Left forelimb (tissue), 1 donor: ENCODE data around the gene KATNB1.

ENCODE experiments used
- DNase-seq: peaks from one replicate; pipeline ENCODE4 v3.0.0-alpha.2; 2018; ENCODE audit warnings: low spot score

The KATNB1 gene

DNA sequence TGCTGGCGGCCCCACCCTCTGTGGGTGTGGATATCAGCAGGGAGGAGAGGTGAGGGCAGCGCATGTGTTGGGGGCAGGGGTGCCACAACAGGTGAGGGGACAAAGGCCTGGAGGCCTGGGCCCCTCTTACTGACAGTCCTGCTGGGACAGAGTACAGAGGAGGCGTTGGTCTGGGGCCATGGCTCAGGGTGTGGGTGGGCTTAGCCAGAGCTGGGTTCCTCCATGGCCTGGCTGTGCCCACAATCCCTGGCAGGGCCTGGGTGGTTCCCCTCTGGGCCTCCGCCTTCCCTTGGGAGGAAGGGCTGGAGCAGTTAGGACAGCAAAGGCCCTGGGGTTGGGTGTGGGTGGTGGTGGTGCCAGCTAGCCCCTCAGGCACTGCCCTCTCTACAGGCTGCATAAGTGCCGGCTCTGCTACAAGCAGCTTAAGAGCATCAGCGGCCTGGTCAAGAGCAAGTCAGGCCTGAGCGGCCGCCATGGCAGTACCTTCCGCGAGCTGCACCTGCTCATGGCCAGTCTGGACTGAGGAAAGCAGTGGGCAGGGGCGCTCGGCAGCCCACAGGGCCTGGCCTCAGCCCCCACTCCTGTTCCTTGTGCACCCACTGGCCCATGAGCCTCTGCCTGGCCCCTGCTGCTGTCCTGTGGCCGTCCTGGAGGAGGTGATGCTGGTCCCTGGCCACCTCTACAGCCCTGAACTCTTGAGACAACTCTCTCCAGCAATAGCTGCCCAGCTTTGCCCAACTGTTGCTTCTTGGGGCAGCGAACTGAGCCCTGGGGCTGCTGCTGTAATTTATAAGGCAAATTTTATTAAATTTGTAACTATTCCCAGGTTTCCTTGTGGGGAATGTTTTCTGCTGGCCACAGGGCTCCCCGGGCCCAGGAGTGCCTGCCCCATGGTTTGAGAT, 21.1 kb downstream of the KATNB1 start:
- no peak for DNase-seq

DNA sequence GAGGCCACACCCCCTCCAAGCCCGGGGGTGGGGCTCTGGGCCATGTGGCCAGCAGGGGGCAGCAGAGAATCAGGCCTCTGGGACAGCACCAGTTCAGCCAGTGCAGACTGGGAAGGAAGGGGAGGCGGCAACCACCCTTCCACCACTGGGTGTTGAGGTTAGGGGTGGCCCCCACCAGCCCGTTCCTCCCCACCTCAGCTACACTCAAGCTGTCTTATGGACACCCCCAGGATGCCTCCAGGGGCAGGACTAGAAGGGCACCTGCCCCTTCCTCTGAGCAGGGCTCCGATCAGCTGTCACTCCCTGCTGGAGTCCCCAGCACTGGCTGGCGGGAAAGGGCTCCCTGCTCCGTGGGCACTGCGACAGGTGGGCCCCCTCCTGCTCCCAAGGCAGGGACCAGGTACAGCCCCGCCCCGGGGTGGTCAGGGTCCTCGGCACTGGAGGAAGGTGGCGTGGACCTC, 21.8 kb downstream of the KATNB1 start:
- peak; percentile 87 for DNase-seq

DNA sequence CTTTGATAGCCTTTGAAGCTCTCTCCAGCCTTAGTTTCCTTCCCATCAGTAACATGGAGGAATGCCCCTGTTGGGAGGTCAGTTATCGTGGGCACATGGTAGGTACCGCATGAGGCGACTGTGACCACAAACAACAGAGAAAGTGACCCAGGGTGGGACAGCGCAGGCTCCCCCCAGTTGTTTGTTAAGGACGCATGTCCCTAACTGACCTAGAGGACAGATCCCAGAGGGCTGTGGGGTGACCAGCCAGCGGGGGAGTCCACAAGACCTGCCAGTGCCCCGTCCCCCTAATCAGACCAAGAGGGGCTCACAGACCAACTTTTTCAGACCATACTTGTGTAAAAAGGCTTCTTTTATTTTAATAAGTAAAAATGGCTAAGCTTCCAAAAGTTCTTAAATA, 22.3 kb downstream of the KATNB1 start:
- DNase-seq = no peak

DNA sequence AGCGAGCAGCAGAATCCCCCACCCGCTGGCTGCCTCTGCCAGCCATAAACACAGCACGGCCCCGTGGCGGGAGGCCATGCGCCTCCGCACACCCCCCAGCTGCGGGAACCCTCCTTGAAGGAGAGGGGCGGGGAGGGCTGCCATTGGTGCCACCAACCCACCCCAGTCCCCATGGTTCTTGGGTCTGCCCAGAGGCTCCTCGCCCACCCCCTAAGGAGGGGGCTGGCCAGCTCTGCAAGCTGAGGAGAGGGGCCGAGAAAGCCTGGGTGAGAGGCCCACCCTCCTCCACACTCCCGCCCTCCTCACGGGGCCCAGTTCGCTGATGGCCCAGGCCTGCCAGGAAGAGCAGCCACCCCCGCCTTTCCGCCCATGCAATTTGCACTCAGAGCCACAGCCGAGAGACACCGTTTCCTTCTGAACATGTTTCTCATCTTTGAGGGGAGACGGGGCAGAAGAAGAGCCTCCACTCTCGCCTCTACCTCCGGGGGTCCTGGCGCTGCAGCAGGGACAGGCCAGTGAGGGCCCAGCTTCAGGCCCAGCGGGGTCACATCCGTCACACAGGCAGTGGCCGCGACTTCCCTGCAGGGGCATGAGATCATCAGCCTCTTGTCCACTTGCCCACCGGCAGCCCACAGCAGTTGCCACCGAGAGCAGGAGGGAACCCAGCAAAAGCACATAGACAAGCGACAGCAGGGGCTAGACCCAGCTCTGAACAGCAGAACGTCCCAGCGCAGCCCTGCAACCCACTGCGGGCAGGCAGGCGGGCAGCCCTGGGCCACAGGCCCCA, 23.0 kb downstream of the KATNB1 start:
- DNase-seq = no peak

DNA sequence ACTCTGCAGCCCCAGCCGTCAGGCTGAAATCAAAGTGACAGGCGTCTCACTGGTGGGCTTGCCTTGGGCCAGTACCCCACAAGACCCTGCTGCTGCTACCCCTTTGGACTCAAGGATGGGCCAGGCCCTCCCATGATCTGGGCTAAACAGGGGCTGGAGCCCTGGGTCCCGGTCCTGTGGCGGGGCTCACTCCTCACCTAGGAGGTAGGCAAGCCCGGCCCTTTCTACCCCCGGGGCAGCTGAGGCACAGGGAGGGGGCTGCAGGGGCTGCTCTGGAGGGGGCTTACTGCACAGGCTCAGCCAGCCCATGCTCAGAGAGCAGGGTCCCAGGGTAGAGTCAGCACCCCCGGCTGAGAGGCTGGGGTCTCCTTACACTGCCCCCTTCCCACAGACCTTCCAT, 23.6 kb downstream of the KATNB1 start:
- DNase-seq = no peak

DNA sequence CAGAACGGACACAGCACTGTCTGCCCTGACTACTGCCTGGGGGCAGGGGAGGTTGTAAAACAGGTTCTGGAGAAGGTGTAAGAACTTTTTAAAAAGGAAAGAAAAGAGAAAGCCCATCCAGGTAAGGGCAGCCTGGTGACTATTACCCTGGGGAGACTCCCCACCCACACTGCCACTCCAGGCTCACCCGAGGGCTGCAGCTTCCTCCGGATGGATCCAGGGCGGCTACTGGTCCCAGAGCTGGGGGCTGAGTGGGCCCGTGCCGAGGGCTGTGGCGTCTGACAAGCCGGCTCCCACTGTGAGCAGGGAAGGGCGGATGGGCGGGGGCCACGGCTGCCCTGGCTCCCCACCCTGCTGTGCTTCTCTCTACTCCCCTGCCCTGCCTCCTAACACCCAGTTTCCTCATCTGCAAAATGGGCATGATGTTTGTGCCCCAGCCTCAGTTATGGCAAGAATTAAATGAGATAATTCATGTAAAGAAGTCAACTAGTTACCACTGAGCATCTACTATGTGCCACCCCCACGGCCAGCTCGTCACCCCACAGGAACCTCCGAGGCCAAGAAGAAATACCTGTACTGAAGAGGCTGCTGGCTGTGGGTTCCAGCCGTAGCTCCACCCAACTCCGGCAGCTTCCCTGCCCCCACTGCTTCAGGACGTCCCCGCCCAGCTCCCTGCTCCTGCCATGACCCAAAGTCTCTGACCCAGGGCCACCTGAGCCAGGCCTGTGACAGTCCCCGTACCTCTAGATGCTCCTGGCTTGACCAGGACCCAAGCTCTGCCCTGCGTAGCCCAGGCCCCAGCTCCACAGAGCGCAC, 24.2 kb downstream of the KATNB1 start:
- DNase-seq = no peak

DNA sequence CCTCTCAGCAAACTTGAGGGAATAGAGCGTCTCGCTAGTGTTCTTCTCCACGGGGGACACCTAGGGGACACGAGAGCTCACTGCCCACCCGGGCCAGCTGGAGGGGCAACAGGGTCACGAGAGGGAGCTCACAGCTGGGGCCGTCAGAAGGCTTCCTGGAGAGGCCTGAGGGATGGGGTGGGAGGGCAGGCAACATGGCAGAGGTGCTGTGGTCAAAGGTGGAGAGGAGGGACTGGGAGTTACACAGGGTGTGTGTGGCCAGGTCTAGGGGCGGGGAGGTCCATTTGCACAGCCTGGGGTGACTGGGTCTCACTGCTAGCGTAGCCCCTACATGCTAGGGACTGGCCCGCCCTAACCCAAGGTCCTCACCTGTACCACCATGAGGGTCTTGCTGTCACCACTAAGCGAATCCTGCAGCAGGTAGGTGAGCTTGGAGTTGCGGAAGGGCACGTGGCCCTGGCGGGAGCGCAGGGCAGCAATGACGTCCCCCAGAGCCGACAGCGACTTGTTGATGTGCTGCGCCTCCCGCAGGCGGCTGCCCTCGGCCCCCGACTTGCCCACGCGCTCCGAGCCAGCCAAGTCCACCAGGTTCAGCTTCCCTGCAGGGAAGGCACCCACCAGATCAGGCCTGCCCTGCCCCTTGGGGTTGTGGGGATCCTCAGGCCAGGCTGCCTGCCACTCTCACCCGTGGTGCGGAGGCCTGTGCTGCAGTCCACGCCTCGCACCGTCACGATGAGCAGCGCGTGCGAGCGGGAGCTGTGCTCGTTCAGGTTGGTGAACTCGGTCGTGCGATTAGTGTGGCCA, 25.0 kb downstream of the KATNB1 start:
- no peak for DNase-seq

DNA sequence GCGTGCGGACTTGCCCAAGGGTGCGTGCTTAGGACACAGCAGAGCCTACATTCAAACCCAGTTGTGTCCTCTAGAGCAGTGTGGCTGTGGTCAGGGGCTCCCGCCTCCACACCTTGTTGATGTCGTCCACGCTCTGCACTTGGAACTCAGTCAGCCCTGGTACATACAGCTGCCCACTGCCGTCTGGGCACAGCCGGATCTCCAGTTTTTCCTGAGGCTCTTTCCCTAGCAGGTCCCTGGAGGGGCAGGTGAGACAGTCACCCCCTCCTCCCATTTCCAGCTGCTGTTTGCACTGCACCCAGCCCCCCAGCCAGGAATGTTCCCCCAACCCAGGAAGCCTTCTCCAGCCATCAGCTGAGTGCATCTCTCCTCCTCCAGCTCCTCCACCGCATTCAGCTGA, 25.7 kb downstream of the KATNB1 start:
- no peak for DNase-seq

DNA sequence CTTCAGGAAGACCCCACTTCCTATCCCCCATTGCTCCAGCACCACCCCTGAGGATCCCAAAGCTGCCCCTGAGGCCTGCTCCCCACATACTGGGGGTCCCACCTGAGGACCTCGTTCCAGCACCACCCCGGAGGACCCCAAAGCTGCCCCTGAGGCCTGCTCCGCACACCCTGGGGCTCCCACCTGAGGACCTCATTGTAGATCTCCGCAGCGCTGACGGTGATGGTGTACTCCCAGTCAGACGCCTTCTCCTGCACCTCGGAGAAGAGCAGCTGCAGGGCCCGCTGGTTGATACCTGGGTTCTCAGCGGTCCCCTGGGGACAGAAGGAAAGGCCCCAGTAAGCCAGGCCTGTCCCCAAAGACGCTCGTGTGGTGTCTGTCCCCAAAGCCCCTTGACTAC, 26.4 kb downstream of the KATNB1 start:
- DNase-seq = no peak

DNA sequence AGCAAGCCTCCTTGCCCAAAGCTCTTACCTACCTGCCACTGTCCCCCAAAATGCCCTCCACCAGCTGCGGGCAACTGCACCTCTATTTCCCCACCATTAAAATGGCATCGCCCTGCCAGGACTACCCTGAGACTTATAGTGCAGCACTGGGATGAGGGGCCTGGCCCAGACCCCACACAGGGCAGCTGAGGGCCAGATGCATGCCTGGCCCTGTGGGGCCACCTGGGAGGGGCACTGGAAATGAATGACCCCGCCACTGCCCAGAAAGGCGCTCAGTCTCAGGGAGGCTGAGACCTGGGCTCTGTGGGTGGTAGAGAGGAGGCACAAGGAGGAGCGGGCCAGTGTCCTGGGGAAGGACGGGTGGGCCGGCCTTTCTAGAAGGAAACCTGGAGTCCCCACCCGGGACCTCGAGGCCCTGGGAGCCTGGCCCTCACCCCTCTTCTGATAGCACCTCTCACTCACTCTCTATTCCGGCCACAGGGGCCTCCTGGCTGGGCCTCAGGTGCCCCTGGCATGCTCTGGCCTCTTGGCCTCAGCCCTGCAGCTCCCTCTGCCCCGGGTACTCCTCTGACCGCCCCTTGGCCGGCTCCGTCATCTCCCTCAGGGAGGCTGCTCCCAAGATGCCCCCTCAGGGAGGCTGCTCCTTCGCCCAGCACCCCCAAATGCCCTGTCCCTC, 26.9 kb downstream of the KATNB1 start:
- DNase-seq = no peak

DNA sequence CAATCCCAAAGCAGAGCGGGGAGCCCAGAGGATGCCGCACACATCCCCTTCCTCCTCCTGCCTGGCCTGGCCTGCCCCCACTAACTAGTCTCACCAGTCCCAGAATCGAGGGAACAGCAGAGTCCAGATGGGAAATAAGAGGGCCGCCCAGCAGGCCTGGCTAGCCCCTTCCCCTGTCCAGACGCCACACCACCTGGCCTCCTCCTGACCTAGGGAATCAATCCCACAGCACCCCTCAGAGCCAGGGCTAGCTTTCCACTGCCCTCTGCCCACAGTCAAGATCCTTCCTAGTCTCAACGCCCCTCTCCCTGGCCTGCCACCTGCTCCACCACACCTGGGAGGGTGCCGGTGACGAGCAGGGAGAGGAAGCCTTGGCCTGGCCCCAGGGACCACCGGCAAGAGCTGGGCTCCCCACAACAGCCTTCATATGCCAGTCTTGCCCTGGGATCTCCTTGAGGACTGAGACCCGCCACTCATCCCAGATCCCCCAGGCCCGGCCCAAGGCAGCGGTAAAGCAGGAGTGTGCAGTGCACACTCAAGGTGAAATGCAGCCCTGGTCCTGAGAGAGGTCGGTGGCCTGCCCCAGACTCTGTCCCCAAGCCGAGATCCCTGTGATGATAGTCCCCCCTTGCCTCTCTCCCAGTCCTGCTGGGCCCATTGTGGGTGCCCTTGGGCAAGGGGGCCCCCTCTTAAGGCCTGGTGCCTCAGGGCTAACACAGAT, 27.9 kb downstream of the KATNB1 start:
- no peak for DNase-seq

DNA sequence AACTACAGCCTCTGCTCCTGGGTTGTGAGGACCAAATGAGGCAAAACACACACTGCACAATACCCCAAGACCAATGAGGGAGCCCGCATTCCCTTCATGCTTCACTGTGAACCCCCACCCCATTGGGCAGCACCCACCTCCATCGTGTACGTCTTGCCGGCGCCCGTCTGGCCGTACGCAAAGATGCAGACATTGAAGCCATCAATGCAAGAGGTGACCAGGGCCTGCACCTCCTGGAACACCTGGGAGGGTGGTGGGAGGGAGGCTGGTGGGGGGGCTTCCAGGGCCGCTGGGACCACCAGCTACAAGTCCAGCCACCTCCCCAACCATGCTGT, 28.4 kb downstream of the KATNB1 start:
- no peak for DNase-seq

DNA sequence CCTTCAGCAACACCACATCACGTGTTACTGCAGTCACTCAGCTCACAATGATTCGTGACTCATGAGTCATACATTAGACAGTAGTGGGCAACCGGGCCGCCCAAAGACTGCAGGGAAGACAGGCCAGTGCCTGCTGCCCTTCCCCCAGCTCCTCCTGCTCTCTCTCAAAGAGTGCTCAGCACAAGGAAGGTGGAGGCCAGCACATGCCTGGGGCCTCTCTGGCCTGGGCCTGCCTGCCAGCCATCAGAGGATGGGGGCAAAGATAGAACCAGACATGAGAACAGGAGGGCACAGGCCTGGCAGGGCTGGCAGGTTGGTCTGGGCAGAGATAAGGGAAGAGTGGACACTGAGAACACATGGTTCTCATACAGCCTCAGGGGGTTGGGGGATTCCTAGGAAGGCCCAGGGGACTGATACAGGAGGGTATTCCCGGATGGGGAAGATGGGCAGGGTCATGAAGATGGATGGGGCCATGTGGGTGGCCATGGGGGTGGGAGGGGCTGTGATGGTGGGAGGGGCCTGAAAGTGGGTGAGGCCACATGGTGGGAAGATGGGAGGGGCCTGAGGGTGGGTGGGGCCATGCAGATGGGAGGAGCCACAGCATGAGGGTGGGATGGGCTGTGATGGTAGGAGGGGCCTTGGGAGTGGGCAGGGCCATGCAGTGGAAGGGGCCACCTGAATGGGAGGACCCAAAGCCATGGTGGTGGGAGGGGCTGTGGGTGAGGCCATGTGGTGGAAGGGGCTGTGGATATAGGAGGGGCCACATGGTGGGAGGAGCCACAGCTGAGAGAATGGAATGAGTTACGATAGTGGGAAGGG, 29.0 kb downstream of the KATNB1 start:
- no peak for DNase-seq

DNA sequence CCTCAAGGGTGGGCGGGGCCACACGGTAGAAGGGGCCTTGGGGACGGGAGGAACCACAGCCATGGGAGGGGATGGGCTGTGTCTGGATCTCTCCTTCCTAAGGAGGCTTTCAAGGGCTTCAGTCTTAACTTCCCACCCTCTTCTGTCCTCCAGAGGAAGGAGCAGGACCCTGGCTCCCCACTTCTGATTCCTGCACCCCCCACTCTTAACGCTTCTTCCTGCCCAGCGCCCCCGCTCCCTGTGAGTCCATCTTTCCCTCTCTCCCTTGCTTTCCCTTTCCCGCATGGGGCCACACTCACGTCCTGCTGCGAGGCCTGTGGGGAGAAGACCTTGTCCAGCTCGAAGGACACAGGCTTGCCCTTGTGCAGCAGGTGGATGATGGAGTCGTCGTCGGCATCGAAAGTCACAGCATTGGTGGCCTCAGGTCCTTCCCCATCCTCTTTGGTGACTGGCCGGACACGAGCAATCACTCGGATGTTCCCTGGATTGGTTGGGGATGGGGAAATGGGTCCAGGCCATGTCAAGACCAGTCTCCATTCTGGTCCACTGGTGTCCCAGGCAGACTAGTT, 29.7 kb downstream of the KATNB1 start:
- no peak for DNase-seq

DNA sequence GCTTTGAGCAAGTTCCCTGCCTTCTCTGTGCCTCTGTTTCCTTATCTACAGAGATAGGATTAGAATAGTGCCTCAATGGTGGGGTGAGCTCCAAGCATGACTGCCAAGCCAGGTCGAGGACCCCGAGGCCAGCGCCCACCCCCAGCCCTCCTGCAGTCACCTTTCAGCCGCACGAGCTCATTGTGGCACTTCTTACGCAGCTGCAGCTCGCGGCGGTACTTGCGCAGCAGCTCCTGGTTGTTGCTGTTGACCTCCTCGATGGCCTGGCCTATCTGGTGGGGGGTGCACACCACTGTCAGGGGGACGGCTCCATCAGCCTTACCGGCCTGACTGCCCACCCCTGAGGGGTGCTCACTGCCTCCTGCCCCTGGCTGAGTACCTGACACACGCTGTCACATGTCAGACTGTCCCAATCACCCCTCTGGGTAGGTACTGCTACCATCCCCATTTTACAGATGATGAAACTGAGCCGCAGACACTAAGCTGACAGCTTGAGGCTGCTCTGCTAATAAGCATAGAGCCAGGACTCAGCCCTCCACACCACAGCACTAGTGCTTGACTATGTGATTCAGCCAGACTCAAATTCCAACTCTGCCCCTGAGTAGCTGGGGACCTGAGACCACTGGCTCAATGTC, 31.3 kb downstream of the KATNB1 start:
- no peak for DNase-seq

DNA sequence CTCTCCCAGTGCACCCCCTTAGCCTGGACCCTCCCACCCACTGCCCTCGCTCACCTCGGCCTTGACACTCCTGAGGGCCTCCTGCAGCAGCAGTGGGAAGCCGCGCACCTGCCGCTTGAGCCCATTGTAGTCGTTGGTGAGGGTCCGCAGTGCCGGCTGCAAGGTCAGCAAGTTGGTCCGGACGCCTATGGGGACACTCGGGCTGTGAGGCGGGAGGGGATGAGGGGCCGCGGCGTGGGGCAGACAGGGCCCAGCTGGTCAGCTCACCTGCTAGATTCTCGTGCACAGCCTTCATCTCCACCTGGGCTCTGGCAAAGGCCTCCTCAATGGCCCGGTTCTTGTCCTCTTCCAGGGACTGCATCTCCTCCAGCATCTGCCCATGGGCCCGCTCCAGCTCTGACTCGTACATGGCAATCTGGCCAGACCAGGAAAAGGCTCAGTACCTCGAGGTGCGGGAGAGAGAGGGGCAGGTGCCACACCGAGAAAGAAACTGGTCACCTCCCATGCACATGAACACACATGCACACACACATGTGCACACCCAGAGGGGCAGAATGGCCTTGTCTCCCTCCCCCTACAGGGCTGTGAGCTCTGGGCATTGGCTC, 34.1 kb downstream of the KATNB1 start:
- DNase-seq = no peak

DNA sequence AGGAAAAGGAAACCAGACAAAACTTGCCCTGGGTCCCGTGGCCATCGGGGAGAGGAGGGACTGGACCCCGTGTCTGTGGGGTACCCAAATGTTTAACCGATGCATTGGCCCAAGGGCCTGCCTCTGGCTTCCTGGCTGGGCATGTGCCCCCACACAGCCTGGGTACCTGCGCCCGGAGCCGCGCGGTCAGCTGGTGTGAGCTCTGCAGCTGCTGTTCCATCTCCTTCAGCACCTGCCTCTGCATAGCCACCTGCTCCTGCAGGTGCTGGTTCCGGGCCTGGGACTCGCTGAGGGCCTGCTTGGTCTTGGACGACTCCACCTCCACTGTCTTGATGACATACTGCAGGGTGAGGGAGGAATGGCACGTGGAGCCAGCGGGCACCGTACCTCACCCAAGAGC, 34.8 kb downstream of the KATNB1 start:
- DNase-seq = no peak

DNA sequence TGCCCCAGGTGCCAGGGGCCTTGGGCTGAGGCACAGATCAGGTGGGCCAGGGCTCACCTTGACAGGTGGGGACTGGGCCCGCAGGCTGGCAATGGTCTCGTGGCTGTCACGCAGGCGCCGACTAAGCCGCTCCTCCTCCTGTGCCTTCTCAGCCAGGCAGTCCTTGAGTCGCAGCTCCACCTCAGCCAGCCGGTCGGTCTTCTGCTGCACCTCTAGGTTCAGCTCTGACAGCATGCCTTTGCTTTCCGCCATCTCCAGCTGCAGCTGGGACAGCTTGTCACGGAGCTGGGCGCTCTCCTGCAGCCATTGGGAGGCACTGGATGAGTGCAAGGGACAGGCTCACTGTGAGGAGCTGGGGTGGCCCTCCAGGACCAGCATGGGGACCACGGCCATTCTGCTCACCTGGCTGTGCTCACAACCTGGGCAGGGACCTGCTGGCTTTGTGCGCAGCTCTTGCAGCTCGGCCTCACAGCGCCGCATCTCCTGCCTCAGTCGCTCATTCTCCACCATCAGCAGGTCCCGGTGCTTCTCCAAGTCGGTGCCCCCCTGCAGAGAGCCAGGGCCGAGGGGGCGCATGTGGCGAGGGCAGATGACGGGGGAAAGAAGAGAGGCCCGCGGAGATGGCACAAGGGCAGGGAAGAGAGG, 35.7 kb downstream of the KATNB1 start:
- no peak for DNase-seq
